Sigmoid colon (tissue), 7 donors: ENCODE results near the gene SLC15A1. TPM values are rescaled to one million over a fixed set of nuclear protein-coding genes. Genes with fewer than 3 reads are reported as not detected.

ENCODE experiments used
- DNase-seq: peaks from one replicate; pipeline ENCODE4 v3.0.0-alpha.2; 2019
- H3K27ac ChIP-seq, 4 donors: fragments of 200-600 bp; sonication (generic); one replicate each; pipeline ENCODE4 v1.5.1; 2016 to 2019; ENCODE audit warnings: mild to moderate bottlenecking in 1 of 4
- H3K27me3 ChIP-seq, 3 donors: fragments of 200-600 bp; sonication (generic); one replicate each; pipeline ENCODE4 v1.5.1; 2019; ENCODE audit warnings: mild to moderate bottlenecking in 1 of 3
- H3K36me3 ChIP-seq, 4 donors: fragments of 200-600 bp; sonication (generic); one replicate each; pipeline ENCODE4 v1.5.1; 2016 to 2019
- H3K4me1 ChIP-seq, 4 donors: fragments of 200-600 bp; sonication (generic); one replicate each; pipeline ENCODE4 v1.5.1; 2017 to 2019
- H3K4me3 ChIP-seq, 4 donors: fragments of 200-600 bp; sonication (generic); one replicate each; pipeline ENCODE4 v1.5.1; 2017 to 2019; ENCODE audit warnings: mild to moderate bottlenecking in 2 of 4, moderate library complexity in 1 of 4
- H3K9me3 ChIP-seq, 4 donors: fragments of 200-600 bp in 3 of 4; sonication (generic) in 3 of 4; one replicate each; pipeline versions ENCODE4 v1.5.1 to v1.6.1; 2013 to 2019
- CTCF ChIP-seq, 4 experiments: fragments of 450-650 bp in 3 of 4; fragments of 200-600 bp in 1 of 4; IDR thresholded peaks; one replicate each; pipeline ENCODE4 v1.5.1; 2016 to 2019; ENCODE audit warnings: antibody characterized with exemption in 4 of 4, mild to moderate bottlenecking in 3 of 4, moderate library complexity in 2 of 4
- EP300 ChIP-seq, 4 donors: sonication (generic); formaldehyde crosslinking; IDR thresholded peaks; one replicate each; pipeline ENCODE4 v1.6.1; 2017; ENCODE audit warnings: antibody characterized with exemption in 4 of 4
- POLR2A ChIP-seq, 2 donors: fragments of 450-650 bp; IDR thresholded peaks; one replicate each; pipeline ENCODE4 v1.6.1; 2016; ENCODE audit warnings: antibody characterized with exemption in 2 of 2, mild to moderate bottlenecking in 2 of 2, moderate library complexity in 2 of 2
- POLR2AphosphoS5 ChIP-seq, 4 donors: sonication (generic); formaldehyde crosslinking; IDR thresholded peaks; one replicate each; pipeline ENCODE4 v1.6.1; 2017; ENCODE audit warnings: antibody characterized with exemption in 4 of 4
- WGBS, 2 donors: extraction: QIAGEN DNeasy Blood & Tissue Kit; methylation state at CpG; one replicate each; pipeline ENCODE4 v1.1.7; 2013; 5-methylcytosine and 5-hydroxymethylcytosine counted together
- intact Hi-C: fragments of 100-400 bp; cut with DNase I; formaldehyde crosslinking; loops from one replicate; pipeline ENCODE4 v1.15.1; 2023
- polyA plus RNA-seq, 3 donors: library from polyadenylated mRNA; stranded (reverse); fragments of 200-250 nt; gene quantifications; one replicate each; pipeline ENCODE4 v1.2.3, GENCODE V29; 2013
- total RNA-seq, 4 donors: library from RNA; depleted of rRNA; stranded (reverse); fragments of >200 nt; gene quantifications; one replicate each; pipeline ENCODE4 v1.1.0, GENCODE V29; 2016
- donor health status: healthy with polysubstance abuse.
- donor health status: Bipolar disorder and iron deficiency.
- donor health status: healthy.

SLC15A1 gene
- total and polyA plus RNA-seq, 7 donors = under 0.01 to 11.1 (median 2.1) TPM; not detected in 2

DNA sequence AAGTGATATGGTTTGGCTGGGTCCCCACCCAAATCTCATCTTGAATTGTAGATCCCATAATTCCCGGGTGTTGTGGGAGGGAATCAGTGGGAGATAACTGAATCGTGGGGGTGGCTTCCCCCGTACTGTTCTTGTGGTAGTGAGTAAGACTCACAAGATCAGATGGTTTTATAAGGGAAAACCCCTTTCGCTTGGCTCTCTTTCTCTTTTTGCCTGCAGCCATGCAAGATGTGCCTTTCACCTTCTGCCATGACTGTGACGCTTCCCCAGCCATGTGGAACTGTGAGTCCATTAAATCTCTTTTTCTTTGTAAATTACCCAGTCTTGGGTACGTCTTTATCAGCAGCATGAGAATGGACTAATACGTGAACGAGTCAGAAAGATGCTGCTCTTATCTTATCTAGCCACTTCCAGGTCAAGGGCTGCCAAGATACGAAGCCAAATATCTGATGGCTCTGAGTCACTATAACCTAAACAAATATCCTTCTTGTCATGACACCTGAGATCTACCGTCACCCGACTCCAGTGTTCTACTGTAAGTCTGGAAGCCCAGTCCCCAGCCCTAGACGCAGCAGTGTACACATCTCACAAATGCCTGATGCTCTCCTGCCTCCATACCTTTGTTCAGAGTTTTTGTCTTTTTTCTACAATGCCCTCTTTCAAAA is 45.9 kb downstream of the SLC15A1 start:
- no peaks in the 10 kb centered on the region for H3K4me1 ChIP-seq
- no peaks in the 10 kb centered on the region for H3K36me3 ChIP-seq
- no peak overlapping the region for H3K27ac ChIP-seq
- WGBS, 2 donors = 58 to 72% methylated on average over 12 of the region's 12 CpGs
- no peak overlapping the region for H3K4me3 ChIP-seq
- no peaks in the 10 kb centered on the region for H3K9me3 ChIP-seq
- no peaks in the 10 kb centered on the region for H3K27me3 ChIP-seq
- intact Hi-C loops = no loop called here
- TF ChIP-seq CTCF (IDR thresholded peaks at IDR 0.05) (no peak), EP300 (IDR thresholded peaks at IDR 0.05) (no peak), POLR2AphosphoS5 (IDR thresholded peaks at IDR 0.05) (no peak), POLR2A (IDR thresholded peaks at IDR 0.05) (no peak)
- no peak for DNase-seq

DNA sequence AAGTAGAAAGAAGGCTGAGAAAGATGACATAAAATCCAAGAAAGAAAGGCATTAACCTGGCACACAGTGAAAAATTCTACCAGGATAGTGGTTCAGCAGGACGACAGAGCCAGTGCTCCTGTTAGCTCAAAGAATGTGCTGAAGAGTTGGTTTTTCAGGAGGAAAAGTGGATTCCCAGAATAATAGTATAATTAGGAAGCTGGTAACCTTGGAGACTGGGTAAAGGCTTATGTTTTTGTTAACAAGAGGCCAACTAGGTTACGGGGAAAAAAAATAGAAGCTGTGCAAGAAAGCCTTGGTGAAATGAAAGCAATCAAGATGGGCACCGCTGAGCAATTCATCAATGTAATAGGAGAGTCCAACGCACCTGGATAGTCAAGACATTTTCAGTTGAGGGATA is 54.7 kb downstream of the SLC15A1 start:
- TF ChIP-seq POLR2AphosphoS5 (IDR thresholded peaks at IDR 0.05) (no peak), CTCF (IDR thresholded peaks at IDR 0.05) (no peak), EP300 (IDR thresholded peaks at IDR 0.05) (no peak), POLR2A (IDR thresholded peaks at IDR 0.05) (no peak)
- H3K4me1 ChIP-seq = no peaks in the 10 kb centered on the region
- H3K9me3 ChIP-seq = no peaks in the 10 kb centered on the region
- no peaks in the 10 kb centered on the region for H3K36me3 ChIP-seq
- H3K27me3 ChIP-seq = no peaks in the 10 kb centered on the region
- intact Hi-C loops = no loop called here
- 84% methylated on average over 4 of the region's 4 CpGs for WGBS, 2 donors
- H3K27ac ChIP-seq = no peak overlapping the region
- no peak for DNase-seq
- no peak overlapping the region for H3K4me3 ChIP-seq

GRCh38 chr13:98693756-98694155 is 58.7 kb downstream of the SLC15A1 start:
- TF ChIP-seq EP300 (IDR thresholded peaks at IDR 0.05) (no peak), POLR2A (IDR thresholded peaks at IDR 0.05) (no peak), CTCF (IDR thresholded peaks at IDR 0.05) (no peak), POLR2AphosphoS5 (IDR thresholded peaks at IDR 0.05) (no peak)
- H3K36me3 ChIP-seq = no peaks in the 10 kb centered on the region
- no peaks in the 10 kb centered on the region for H3K27me3 ChIP-seq
- DNase-seq = no peak
- H3K4me1 ChIP-seq = no peaks in the 10 kb centered on the region
- no peak overlapping the region for H3K27ac ChIP-seq
- intact Hi-C loops = no loop called here
- 77 to 86% methylated on average over 1 of the region's 1 CpG for WGBS, 2 donors
- H3K4me3 ChIP-seq = no peak overlapping the region
- H3K9me3 ChIP-seq = no peaks in the 10 kb centered on the region

GRCh38 chr13:98691360-98691759 is 61.1 kb downstream of the SLC15A1 start:
- Histone ChIP-seq H3K27ac (no peak overlapping the region), H3K9me3 (no peaks in the 10 kb centered on the region), H3K36me3 (no peaks in the 10 kb centered on the region), H3K4me3 (no peak overlapping the region), H3K4me1 (no peaks in the 10 kb centered on the region), H3K27me3 (no peaks in the 10 kb centered on the region)
- 81 to 93% methylated on average over 4 of the region's 4 CpGs for WGBS, 2 donors
- no peak for DNase-seq
- no peak for TF ChIP-seq CTCF (IDR thresholded peaks at IDR 0.05)
- TF ChIP-seq EP300 (IDR thresholded peaks at IDR 0.05) = no peak
- no peak for TF ChIP-seq POLR2A (IDR thresholded peaks at IDR 0.05)
- TF ChIP-seq POLR2AphosphoS5 (IDR thresholded peaks at IDR 0.05) = no peak
- intact Hi-C loops = no loop called here
